ENCODE results near the gene RNLS.

Gene RNLS

GRCh38 chr10:88551246-88551645, 31.9 kb downstream of the RNLS start:
- no peak for DNase-seq (ENCODE audit: low read depth)

- DNase-seq (ENCODE audit: low read depth), result no peak
Measured at GRCh38 chr10:88546497-88546896, 36.6 kb downstream of the RNLS start.

- DNase-seq (ENCODE audit: low read depth), result no peak
Measured at GRCh38 chr10:88545359-88545758, 37.8 kb downstream of the RNLS start.

DNA sequence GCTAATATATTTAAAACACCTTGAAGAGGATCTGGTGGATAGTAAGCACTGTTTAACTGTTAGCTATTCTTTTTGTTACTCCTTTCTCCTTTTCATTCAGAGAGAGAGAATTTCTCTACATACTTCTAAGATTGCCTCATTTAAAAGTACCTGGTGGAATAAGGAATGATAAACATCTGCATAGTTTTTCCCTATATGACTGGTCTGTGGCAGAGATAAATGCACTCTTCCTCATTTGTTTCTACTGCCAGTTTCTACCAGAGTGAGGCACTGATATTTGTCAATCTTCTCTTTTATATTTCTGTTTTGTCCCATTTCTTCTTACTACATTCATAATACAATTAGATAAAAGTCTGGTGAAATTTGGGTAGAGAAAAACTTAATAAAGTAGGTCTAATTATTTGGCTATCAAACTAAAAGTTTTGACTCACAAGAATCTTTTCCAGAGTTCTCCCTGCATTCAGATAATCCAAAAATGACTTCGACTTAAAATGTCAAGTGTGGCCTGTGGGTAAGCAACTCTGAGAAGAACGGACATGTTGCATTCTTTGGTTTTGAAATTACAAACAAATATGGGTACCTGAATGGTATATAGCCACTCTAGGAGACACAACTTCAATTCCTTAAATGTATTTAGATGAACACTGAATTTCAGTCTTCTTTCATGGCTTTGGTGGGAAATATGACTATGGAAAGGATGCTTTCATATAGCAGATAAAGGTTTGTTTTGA, 38.8 kb downstream of the RNLS start:
- no peak for DNase-seq (ENCODE audit: low read depth)

- DNase-seq (ENCODE audit: low read depth), result no peak
Measured at GRCh38 chr10:88542522-88542921, 40.6 kb downstream of the RNLS start.

- DNase-seq (ENCODE audit: low read depth), result no peak
Measured at GRCh38 chr10:88541116-88541626, 41.9 kb downstream of the RNLS start.

DNA sequence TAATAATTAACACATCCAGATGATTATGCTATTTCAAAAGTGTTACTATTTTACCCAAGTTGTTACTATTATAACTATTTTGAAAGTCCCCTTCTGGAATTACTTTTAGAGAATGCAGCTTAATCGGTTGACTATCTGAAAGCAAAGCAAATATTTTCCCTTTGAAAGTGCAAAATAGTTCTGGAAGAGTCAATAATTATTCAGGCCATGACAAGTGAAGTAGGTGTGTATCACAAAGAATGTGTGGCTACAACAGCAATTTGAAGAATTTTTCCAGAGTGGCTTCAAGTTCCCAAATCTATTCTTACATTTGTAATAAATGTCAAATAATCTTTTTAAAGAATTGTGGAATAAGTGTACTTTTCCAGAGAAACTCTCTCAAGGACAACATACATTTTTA, 42.8 kb downstream of the RNLS start:
- no peak for DNase-seq (ENCODE audit: low read depth)

DNA sequence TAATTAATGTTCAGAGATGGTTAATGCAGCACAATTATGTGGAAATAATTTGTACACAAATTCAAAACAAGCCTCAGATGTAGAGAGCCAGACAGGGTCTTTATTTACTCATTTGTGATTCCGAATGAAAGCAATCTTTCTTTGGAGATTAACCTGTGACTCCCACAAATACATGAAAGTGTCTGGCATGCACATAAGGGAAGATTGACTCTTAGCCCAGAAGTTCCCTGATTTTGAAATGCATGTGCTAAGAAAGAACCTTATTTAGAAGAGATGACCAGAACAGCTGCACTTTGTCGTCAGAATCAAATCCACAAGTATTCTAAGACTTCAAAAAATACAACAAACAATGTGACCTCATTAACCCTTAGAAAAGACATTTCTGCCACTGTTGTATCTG, 45.1 kb downstream of the RNLS start:
- DNase-seq (ENCODE audit: low read depth), result peak; percentile 67

- DNase-seq (ENCODE audit: low read depth), result no peak
Measured at GRCh38 chr10:88537322-88537721, 45.8 kb downstream of the RNLS start.

DNA sequence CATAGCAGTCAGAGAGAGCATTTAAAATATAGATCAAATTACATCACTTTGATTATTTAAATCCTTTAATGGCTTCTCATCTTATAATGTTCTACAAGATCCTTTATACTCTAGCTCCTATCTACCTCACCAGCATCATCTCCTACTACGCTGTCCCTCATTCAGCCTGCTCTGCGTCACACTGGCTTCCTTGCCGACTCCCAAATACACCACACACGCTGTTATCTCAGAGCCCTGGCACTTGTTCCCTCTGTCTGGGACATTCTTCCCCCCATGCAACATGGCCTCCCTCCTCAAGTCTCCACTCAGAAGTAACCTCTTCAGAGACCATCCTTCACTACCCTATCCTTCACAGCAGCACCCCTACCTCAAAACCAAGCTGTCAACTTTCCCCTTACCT, 46.7 kb downstream of the RNLS start:
- no peak for DNase-seq (ENCODE audit: low read depth)

DNA sequence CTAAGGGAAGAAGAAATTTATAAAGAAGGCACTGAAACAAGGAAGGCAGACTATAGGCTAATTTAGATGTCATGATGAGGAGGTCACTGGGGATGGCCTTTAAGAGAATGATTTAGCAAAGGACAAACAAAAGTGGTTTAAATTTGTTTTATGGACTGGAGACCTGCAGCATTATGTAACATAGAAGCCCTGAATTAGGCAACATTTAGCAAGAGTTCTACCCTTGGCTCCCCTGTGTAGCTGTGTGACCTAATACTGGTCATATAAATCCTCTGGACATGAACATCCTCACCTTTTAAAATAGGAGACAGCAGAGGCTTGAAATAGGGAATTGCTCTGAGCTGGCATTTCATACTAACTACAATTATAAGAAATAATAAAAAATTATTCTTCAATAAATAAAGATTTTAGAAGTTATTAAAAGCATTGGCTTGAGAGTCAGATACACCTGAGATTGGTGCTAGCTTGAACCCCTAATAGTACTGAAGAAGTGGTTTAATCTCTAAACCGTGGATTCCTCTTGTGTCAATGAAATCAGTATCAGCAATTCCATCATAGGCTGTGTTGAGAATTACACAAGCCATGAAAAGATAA, 48.9 kb downstream of the RNLS start:
- no peak for DNase-seq (ENCODE audit: low read depth)

DNA sequence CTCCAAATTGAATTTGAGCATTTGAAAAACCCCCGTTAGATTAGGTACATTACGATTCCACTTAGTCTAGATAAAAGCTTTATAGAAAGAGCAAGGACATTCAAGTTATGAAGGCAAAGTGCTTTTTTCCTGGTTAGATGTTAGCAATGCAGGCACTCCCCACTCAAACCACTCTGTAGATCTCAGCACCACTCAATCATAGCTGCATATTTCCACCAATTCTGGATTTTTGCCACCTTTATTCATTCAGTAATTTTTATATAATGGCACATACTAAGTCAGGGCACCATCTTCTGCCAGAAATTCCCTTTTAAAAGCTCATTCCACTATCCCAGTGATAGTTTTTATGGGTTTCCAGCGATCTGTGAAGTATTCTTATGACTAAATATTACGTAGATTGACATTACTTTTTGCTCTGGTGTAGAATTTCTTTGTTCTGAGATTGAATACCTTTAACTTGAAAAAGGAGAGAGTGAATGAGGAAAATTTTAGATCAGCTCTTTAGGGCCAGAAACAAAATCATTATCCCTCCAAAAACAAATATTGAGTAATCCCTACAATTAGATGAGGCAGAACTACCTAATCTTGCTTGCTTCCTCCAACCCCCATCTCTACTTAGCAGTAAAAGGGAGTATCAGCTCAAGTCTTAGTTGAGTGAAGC, 51.6 kb downstream of the RNLS start:
- no peak for DNase-seq (ENCODE audit: low read depth)

- no peak for DNase-seq (ENCODE audit: low read depth)
Measured at GRCh38 chr10:88530629-88531391, 52.3 kb downstream of the RNLS start.

DNA sequence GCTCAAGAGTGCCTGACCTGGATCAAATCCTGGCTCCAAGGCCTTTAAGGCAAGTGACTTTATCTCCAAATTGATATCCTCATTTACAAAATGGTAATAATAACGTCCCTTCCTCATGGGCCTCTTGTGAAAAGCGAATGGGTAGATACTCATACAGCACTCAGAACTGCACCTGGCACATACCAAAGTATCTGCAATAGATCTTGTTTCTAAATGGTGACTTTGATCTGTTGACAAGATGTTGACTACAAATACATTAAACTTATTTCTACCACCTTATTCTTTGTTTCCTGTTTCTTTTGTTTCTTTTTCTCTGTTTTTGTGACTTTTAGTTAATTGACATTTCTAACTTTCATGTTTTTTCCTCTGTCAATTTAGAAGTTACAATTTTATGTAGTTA, 53.0 kb downstream of the RNLS start:
- no peak for DNase-seq (ENCODE audit: low read depth)

- DNase-seq (ENCODE audit: low read depth), result no peak
Measured at GRCh38 chr10:88528806-88529570, 54.1 kb downstream of the RNLS start.

DNA sequence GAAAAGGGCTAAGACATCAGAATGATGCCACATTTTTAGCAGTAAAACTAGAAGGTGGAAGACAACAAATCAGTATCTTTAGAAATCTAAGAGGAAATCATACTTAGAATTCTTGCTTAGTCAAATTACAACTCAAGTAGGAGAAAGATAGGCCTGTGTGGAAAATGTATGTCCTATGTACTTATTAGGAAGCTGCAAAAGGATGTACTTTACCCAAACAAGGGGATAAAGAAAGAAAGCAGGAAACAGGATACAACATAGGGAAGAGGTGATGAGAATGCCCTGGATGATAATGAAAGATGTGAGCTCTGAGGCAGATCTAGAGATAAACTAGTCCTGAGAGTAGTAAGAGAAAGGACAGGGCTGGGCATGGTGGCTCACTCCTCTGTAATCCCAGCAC, 54.9 kb downstream of the RNLS start:
- no peak for DNase-seq (ENCODE audit: low read depth)

DNA sequence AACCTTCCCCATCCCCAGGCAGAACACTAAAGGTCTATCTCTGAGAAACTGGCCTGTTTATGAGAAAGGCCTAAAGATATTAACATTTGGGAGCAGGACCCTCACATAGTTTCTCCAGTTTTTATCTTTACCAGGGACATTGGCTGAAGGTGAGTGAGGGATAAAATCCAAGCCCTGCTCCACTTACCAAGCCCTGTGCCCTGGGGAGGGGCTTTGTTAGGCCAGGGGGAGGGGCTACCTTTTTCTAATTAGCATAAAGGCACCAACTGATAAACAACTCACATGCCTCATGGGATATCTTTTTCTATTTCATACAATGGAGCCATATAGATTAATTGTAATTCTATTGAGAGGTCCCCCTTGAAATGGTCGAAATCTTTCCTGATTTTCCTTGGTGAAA, 55.9 kb downstream of the RNLS start:
- DNase-seq (ENCODE audit: low read depth), result no peak

DNA sequence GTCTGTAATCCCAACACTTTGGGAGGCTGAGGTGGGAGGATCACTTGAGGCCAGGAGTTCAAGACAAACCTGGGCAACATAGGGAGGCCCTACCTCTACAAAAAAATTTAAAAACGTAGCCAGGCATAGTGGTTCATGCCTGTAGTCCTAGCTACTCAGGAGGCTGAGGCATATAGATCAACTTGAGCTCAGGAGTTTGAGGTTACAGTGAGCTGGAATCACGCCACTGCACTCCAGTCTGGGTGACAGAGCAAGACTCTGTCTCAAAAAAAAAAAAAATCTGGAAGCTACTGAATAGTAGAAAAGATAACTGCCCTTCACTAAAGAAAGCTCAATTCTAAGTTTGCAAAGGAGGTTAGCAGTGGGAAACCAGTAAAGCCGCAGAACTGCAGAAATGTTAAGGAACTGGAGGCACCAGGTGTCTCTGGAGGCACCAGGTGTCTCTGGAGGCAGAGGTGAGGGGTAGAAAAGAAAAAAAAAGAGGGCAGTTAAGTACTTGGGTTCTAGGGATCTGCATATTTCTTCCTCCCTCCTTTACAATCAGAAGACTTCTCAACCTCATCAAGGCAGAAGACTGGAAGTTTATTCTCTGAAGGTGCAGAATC, 56.5 kb downstream of the RNLS start:
- DNase-seq (ENCODE audit: low read depth), result no peak

- no peak for DNase-seq (ENCODE audit: low read depth)
Measured at GRCh38 chr10:88525371-88526069, 57.6 kb downstream of the RNLS start.

GRCh38 chr10:88523739-88524400, 59.2 kb downstream of the RNLS start:
- DNase-seq (ENCODE audit: low read depth), result no peak

Measured in GM04503 (cell line).